Stimulated activated CD4-positive, alpha-beta T cell treated with anti-CD3 and anti-CD28 coated beads, Interleukin-15, amount 100 ng/mL, for 24 hours (primary cell): ENCODE results near the gene LAMA2.
"Not testable (repeated sequence)": the region's sequence is repeated elsewhere in the genome, so short reads cannot be mapped to it uniquely, and the experiment has no call there.

Experiments used
- DNase-seq: peaks from one replicate; pipeline ENCODE4 v3.0.0-alpha.2; 2020

The LAMA2 gene

GRCh38 chr6:129084406-129084805 lies 201.5 kb downstream of the LAMA2 start:
- DNase-seq, result no peak

GRCh38 chr6:129088481-129088880 lies 205.5 kb downstream of the LAMA2 start:
- DNase-seq, result not testable (repeated sequence)

- DNase-seq, result no peak
Measured at GRCh38 chr6:129089357-129089756, 206.4 kb downstream of the LAMA2 start.

GRCh38 chr6:129094147-129094546 lies 211.2 kb downstream of the LAMA2 start:
- DNase-seq, result no peak

- no peak for DNase-seq
Measured at GRCh38 chr6:129096651-129097290, 213.8 kb downstream of the LAMA2 start.

- DNase-seq, result no peak
Measured at GRCh38 chr6:129098061-129098553, 215.2 kb downstream of the LAMA2 start.

- no peak for DNase-seq
Measured at GRCh38 chr6:129099696-129100095, 216.8 kb downstream of the LAMA2 start.

- no peak for DNase-seq
Measured at GRCh38 chr6:129100164-129100563, 217.2 kb downstream of the LAMA2 start.

GRCh38 chr6:129102741-129103140 lies 219.8 kb downstream of the LAMA2 start:
- DNase-seq, result no peak

- DNase-seq, result no peak
Measured at GRCh38 chr6:129104131-129104530, 221.2 kb downstream of the LAMA2 start.

- DNase-seq, result no peak
Measured at GRCh38 chr6:129104560-129104959, 221.6 kb downstream of the LAMA2 start.

- DNase-seq, result no peak
Measured at GRCh38 chr6:129105035-129105434, 222.1 kb downstream of the LAMA2 start.

GRCh38 chr6:129105793-129106192 lies 222.9 kb downstream of the LAMA2 start:
- DNase-seq, result no peak

GRCh38 chr6:129108337-129108736 lies 225.4 kb downstream of the LAMA2 start:
- DNase-seq, result no peak

- no peak for DNase-seq
Measured at GRCh38 chr6:129110690-129111343, 227.9 kb downstream of the LAMA2 start.

- no peak for DNase-seq
Measured at GRCh38 chr6:129111346-129111745, 228.4 kb downstream of the LAMA2 start.

GRCh38 chr6:129111853-129112252 lies 228.9 kb downstream of the LAMA2 start:
- DNase-seq, result no peak

GRCh38 chr6:129112591-129112990 lies 229.7 kb downstream of the LAMA2 start:
- DNase-seq, result no peak

GRCh38 chr6:129113637-129114036 lies 230.7 kb downstream of the LAMA2 start:
- DNase-seq, result no peak

- DNase-seq, result no peak
Measured at GRCh38 chr6:129114636-129115391, 231.9 kb downstream of the LAMA2 start.

- DNase-seq, result no peak
Measured at GRCh38 chr6:129115471-129115870, 232.5 kb downstream of the LAMA2 start.

GRCh38 chr6:129117355-129117754 lies 234.4 kb downstream of the LAMA2 start:
- no peak for DNase-seq

- no peak for DNase-seq
Measured at GRCh38 chr6:129120856-129121638, 238.1 kb downstream of the LAMA2 start.
